ENCODE measurements around the gene PTPRN2.

The PTPRN2 gene

DNA sequence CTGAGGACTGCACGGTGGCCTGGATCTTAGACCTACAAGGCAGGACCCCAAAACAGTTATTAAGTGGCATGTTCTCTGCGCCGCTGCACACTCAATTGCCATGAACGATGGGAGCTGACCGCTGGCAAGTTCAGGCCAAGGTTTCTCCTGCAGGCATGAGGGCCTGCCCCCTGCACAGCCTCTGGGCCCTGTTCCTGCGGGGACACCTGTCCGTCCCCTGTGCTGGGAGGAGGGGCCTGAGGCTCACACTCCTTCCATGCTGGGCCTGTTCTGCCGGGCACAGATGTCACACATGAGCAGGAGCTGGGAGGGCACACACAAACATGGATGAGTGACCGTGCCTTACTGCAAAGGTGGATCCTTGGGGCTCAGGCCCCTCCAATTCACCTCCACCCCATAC lies 90.0 kb downstream of the PTPRN2 start:
- no peaks in the 10 kb centered on the region for H3K9me3 ChIP-seq (ENCODE audit: control insufficient read depth, insufficient read depth, low read depth, low read length)

GRCh38 chr7:158495786-158496185 lies 91.8 kb downstream of the PTPRN2 start:
- Histone ChIP-seq H3K9ac (ENCODE audit: low read length) (no peak overlapping the region), H3K36me3 (ENCODE audit: control insufficient read depth, insufficient read depth, low read length) (no peaks in the 10 kb centered on the region), H3K4me3 (ENCODE audit: low read depth, low read length) (peak overlapping the region; percentile 12), H3K9me3 (ENCODE audit: control insufficient read depth, insufficient read depth, low read depth, low read length) (no peaks in the 10 kb centered on the region), H3K27ac (ENCODE audit: low read depth, low read length) (no peak overlapping the region), H3K27me3 (ENCODE audit: control insufficient read depth, insufficient read depth, low read length) (peaks cover 8% of the 10 kb centered on the region; the same call in 1 of the 2 replicates), H3K4me1 (ENCODE audit: control insufficient read depth, insufficient read depth, low read length) (peaks cover 23% of the 10 kb centered on the region)

More for the DNA sequence above, 90.0 kb downstream of the PTPRN2 start:
- Histone ChIP-seq H3K4me3 (ENCODE audit: low read depth, low read length) (no peak overlapping the region), H3K27ac (ENCODE audit: low read depth, low read length) (no peak overlapping the region), H3K36me3 (ENCODE audit: control insufficient read depth, insufficient read depth, low read length) (no peaks in the 10 kb centered on the region), H3K9ac (ENCODE audit: low read length) (no peak overlapping the region), H3K27me3 (ENCODE audit: control insufficient read depth, insufficient read depth, low read length) (peaks cover 8% of the 10 kb centered on the region; the same call in 1 of the 2 replicates), H3K4me1 (ENCODE audit: control insufficient read depth, insufficient read depth, low read length) (peaks cover 23% of the 10 kb centered on the region)

- H3K4me1 ChIP-seq (ENCODE audit: control insufficient read depth, insufficient read depth, low read length): peaks cover 17% of the 10 kb centered on the region
- no peak overlapping the region for H3K9ac ChIP-seq (ENCODE audit: low read length)
- H3K36me3 ChIP-seq (ENCODE audit: control insufficient read depth, insufficient read depth, low read length): no peaks in the 10 kb centered on the region
- peaks cover 8% of the 10 kb centered on the region; the same call in 1 of the 2 replicates for H3K27me3 ChIP-seq (ENCODE audit: control insufficient read depth, insufficient read depth, low read length)
- H3K9me3 ChIP-seq (ENCODE audit: control insufficient read depth, insufficient read depth, low read depth, low read length): no peaks in the 10 kb centered on the region
- H3K27ac ChIP-seq (ENCODE audit: low read depth, low read length): no peak overlapping the region
- H3K4me3 ChIP-seq (ENCODE audit: low read depth, low read length): peak overlapping the region; percentile 12
These were observed 92.4 kb downstream of the PTPRN2 start for GRCh38 chr7:158495216-158495615.

DNA sequence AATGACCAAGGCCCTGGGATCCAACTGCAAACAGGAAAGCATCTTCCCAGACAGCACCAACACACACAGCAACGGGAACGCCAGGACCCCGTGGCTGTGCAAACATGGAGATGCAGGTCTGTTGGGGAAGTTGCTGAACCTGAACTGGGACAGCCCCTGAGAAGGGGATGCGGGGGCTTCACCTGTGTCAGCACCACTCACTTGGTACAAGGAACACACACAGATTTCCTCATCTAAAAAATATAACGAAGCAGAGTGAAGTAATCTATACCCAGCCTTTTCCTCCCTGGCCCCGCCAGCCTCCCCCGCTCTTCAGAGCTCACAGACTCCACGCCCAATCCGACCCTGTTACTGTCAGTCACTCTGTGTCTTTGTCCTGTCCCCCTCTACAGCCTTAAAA lies 93.0 kb downstream of the PTPRN2 start:
- no peaks in the 10 kb centered on the region for H3K9me3 ChIP-seq (ENCODE audit: control insufficient read depth, insufficient read depth, low read depth, low read length)
- H3K4me3 ChIP-seq (ENCODE audit: low read depth, low read length): no peak overlapping the region
- H3K4me1 ChIP-seq (ENCODE audit: control insufficient read depth, insufficient read depth, low read length): peaks cover 13% of the 10 kb centered on the region
- H3K36me3 ChIP-seq (ENCODE audit: control insufficient read depth, insufficient read depth, low read length): no peaks in the 10 kb centered on the region
- no peak overlapping the region for H3K27ac ChIP-seq (ENCODE audit: low read depth, low read length)
- no peak overlapping the region for H3K9ac ChIP-seq (ENCODE audit: low read length)
- H3K27me3 ChIP-seq (ENCODE audit: control insufficient read depth, insufficient read depth, low read length): peaks cover 8% of the 10 kb centered on the region; the same call in 1 of the 2 replicates

GRCh38 chr7:158494162-158494586 lies 93.4 kb downstream of the PTPRN2 start:
- no peak overlapping the region for H3K27ac ChIP-seq (ENCODE audit: low read depth, low read length)
- no peaks in the 10 kb centered on the region for H3K9me3 ChIP-seq (ENCODE audit: control insufficient read depth, insufficient read depth, low read depth, low read length)
- no peaks in the 10 kb centered on the region for H3K36me3 ChIP-seq (ENCODE audit: control insufficient read depth, insufficient read depth, low read length)
- H3K4me1 ChIP-seq (ENCODE audit: control insufficient read depth, insufficient read depth, low read length): peaks cover 13% of the 10 kb centered on the region
- no peak overlapping the region for H3K9ac ChIP-seq (ENCODE audit: low read length)
- H3K4me3 ChIP-seq (ENCODE audit: low read depth, low read length): no peak overlapping the region
- H3K27me3 ChIP-seq (ENCODE audit: control insufficient read depth, insufficient read depth, low read length): peaks cover 8% of the 10 kb centered on the region; the same call in 1 of the 2 replicates

DNA sequence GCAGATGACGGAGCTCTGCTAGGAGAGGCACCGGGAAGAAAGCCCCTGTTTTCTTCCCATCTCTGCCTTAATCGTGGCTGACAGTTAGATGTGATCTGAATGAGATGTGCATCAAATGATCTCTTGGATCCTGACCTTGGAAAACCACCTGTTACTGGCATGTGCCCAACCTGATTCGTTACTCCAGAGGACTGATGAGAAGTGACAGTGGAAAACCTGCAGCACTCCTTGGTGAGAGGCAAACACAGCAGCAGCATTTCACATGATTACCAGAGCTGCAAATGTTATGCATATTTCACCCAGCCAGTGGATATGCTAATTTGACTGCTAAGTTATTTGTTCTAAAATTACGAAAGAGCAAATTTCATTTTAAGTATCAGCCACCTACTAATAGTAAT lies 95.3 kb downstream of the PTPRN2 start:
- H3K36me3 ChIP-seq (ENCODE audit: control insufficient read depth, insufficient read depth, low read length): no peaks in the 10 kb centered on the region
- no peaks in the 10 kb centered on the region for H3K9me3 ChIP-seq (ENCODE audit: control insufficient read depth, insufficient read depth, low read depth, low read length)
- H3K4me1 ChIP-seq (ENCODE audit: control insufficient read depth, insufficient read depth, low read length): peaks cover 13% of the 10 kb centered on the region
- no peak overlapping the region for H3K4me3 ChIP-seq (ENCODE audit: low read depth, low read length)
- H3K9ac ChIP-seq (ENCODE audit: low read length): no peak overlapping the region
- no peak overlapping the region for H3K27ac ChIP-seq (ENCODE audit: low read depth, low read length)
- peaks cover 8% of the 10 kb centered on the region; the same call in 1 of the 2 replicates for H3K27me3 ChIP-seq (ENCODE audit: control insufficient read depth, insufficient read depth, low read length)

DNA sequence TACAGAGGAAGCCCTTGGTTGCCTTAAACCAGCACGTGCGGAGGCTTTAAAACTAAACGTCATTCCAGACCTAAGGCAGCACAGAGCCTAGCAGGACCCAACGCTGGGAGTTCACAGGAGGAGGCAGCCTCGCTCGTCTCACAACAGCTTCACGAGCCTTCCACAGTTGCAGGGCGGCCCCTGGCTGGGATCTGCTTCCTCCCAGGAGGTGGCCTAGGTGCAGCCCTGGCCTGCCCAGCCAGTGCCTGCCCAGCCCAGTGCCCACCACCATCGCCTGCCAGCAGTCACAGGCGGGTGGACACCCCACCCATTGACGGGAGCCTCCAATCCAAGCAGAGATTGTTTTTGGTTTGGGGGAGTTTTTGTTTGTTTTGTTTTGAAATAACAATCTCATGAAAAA lies 96.5 kb downstream of the PTPRN2 start:
- Histone ChIP-seq H3K9ac (ENCODE audit: low read length) (no peak overlapping the region), H3K4me1 (ENCODE audit: control insufficient read depth, insufficient read depth, low read length) (peaks cover 13% of the 10 kb centered on the region), H3K4me3 (ENCODE audit: low read depth, low read length) (no peak overlapping the region), H3K27ac (ENCODE audit: low read depth, low read length) (no peak overlapping the region), H3K36me3 (ENCODE audit: control insufficient read depth, insufficient read depth, low read length) (no peaks in the 10 kb centered on the region), H3K9me3 (ENCODE audit: control insufficient read depth, insufficient read depth, low read depth, low read length) (no peaks in the 10 kb centered on the region), H3K27me3 (ENCODE audit: control insufficient read depth, insufficient read depth, low read length) (peaks cover 8% of the 10 kb centered on the region; the same call in 1 of the 2 replicates)

DNA sequence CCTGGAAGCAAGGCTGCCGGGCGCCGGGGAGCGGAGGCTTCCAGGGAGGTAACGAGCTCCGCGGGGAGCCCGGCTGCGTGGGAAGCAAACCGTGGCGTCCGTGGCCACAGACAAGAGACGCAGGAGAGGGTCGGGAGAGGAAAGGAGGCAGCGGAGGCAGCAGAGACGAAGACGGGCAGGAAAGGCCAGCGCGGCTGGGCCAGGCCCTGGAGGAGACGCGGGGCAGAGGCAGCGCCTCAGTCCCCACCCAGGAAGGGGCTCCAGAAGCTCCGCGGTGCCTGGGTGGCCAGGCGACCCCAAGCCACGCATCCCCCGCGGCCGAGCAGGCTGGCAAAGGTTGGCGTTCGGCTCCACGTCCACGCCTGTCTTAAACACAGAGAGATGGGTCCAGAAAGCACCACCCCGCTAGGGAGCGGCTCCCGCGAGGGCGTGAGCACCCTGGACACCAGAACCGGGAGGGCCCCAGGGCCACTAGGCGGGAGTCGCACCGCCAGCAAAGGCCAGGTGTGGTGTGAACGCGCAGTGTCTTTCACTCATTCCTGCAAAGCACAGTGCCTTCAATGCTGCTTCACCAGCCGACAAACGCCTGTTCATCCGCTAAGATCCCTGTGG lies 97.3 kb downstream of the PTPRN2 start:
- H3K4me3 ChIP-seq (ENCODE audit: low read depth, low read length): no peak overlapping the region
- H3K9ac ChIP-seq (ENCODE audit: low read length): no peak overlapping the region
- H3K27me3 ChIP-seq (ENCODE audit: control insufficient read depth, insufficient read depth, low read length): peaks cover 4% of the 10 kb centered on the region; the same call in 1 of the 2 replicates
- H3K9me3 ChIP-seq (ENCODE audit: control insufficient read depth, insufficient read depth, low read depth, low read length): no peaks in the 10 kb centered on the region
- peaks cover 6% of the 10 kb centered on the region for H3K4me1 ChIP-seq (ENCODE audit: control insufficient read depth, insufficient read depth, low read length)
- H3K36me3 ChIP-seq (ENCODE audit: control insufficient read depth, insufficient read depth, low read length): no peaks in the 10 kb centered on the region
- H3K27ac ChIP-seq (ENCODE audit: low read depth, low read length): no peak overlapping the region

GRCh38 chr7:158489462-158490155 lies 98.0 kb downstream of the PTPRN2 start:
- no peaks in the 10 kb centered on the region for H3K4me1 ChIP-seq (ENCODE audit: control insufficient read depth, insufficient read depth, low read length)
- H3K9ac ChIP-seq (ENCODE audit: low read length): no peak overlapping the region
- no peaks in the 10 kb centered on the region; the same call in 1 of the 2 replicates for H3K27me3 ChIP-seq (ENCODE audit: control insufficient read depth, insufficient read depth, low read length)
- no peak overlapping the region for H3K4me3 ChIP-seq (ENCODE audit: low read depth, low read length)
- no peaks in the 10 kb centered on the region for H3K9me3 ChIP-seq (ENCODE audit: control insufficient read depth, insufficient read depth, low read depth, low read length)
- no peak overlapping the region for H3K27ac ChIP-seq (ENCODE audit: low read depth, low read length)
- H3K36me3 ChIP-seq (ENCODE audit: control insufficient read depth, insufficient read depth, low read length): no peaks in the 10 kb centered on the region

DNA sequence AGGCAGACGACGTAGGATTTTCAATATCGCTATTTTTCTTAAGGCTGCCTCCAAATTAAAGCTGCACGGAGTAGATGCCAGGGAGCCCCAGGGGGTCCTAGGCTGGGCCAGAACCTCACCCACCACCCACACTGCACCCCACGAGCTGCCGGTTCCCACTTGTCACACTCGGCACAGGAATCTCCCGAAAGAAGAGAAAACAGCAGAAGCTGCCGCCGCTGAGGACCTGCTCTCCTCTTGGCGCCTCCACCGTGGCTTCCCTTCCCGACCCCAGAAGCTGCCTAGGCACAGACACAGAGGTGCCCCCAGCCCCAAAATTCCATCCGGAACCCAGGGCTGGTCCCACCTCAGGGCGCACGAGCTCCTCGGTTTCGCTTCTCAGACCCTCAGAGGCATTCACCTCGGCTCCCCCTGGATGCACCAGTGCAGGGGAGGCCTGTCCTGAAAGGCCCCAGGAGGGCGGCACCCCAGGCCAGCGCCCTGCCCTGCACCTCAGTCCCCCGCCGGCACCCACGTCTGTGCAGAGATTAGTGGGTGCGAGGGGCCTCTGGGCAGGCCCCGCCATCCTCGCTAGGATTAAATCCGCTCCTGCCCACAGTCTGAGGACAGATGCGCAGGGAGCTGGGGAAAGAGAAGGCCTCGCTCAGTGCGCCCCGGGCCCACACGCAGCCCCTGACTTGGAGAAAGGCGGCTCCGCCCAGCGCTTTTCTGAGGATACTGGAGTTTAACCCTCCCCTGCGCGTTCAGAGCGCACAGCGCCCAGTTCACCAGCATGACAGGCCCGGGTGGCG lies 99.2 kb downstream of the PTPRN2 start:
- H3K27me3 ChIP-seq (ENCODE audit: control insufficient read depth, insufficient read depth, low read length): no peaks in the 10 kb centered on the region
- no peak overlapping the region for H3K9ac ChIP-seq (ENCODE audit: low read length)
- no peak overlapping the region for H3K27ac ChIP-seq (ENCODE audit: low read depth, low read length)
- H3K9me3 ChIP-seq (ENCODE audit: control insufficient read depth, insufficient read depth, low read depth, low read length): no peaks in the 10 kb centered on the region
- H3K4me1 ChIP-seq (ENCODE audit: control insufficient read depth, insufficient read depth, low read length): no peaks in the 10 kb centered on the region
- no peaks in the 10 kb centered on the region for H3K36me3 ChIP-seq (ENCODE audit: control insufficient read depth, insufficient read depth, low read length)
- H3K4me3 ChIP-seq (ENCODE audit: low read depth, low read length): no peak overlapping the region
